HG03025 (cell line): ENCODE measurements around the gene SH3BP5L.

ENCODE experiments used
- ATAC-seq: cut with Tn5 transposase; IDR thresholded peaks from one replicate; pipeline ENCODE4 v1.9.1; 2021; ENCODE audit warnings: mild to moderate bottlenecking, moderate library complexity; ENCODE audit not compliant: unreplicated experiment, low FRiP score

SH3BP5L gene

GRCh38 chr1:248825909-248826760, at the start of gene SH3BP5L:
SH3BP5L (minus strand) TSS chr1:248825915; CDS start chr1:248824935, 980 bp downstream.
- peak; percentile 94 for ATAC-seq

DNA sequence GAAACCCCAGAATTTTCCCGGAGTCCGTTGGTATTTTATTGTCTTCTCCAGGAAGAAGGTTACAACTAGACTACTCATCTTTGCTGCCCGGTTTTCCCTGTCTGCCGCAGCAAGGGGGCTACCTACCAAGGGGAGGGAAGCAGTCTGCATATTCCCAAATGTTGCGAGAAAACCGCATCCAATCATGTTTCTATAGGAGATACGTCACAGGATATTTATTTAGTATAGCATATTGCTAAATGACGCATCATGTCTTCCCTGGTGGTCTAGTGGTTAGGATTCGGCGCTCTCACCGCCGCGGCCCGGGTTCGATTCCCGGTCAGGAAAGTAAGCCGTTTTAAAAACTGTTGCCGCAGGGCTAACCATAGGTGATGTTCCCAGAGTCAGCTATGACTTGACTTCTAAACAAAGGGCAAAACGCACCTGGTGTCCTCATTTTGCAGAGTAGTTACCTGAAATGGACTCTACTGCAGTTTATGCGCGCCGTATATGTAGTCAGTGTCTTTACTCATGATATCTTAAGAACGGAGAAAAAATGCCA, 48.3 kb upstream of the SH3BP5L start:
- ATAC-seq = peak; percentile 45

- ATAC-seq = peak; percentile 78
These were observed 47.8 kb upstream of the SH3BP5L start for GRCh38 chr1:248873409-248873992.

GRCh38 chr1:248872752-248873408, 47.2 kb upstream of the SH3BP5L start:
- ATAC-seq = peak; percentile 39

DNA sequence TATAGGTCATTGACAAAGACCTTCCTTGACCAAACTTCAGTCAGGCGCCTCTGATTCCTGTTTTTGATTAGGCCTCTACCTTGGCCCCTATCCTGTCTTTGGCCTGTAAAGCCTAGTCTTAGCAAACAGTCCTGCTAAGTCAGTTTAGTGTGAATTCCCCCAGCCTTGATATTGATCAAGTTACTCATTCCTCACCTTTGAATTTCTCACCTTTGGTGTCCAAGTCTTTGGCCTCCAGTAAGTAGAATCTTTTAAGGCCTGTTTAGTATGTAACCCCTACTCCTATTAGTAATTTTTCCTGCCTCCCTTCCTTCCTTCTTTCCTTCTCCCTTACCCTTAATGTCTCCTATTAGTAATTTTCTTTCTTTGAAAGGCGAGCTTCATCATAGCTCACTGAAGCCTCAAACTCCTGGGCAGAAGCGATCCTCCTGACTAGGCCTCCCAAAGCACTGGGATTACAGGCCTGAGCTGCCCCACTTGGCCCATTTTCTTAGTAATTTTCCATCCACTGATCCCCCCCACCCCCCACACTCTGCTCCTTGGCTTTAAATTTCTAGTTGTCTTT, 46.2 kb upstream of the SH3BP5L start:
- no peak for ATAC-seq

DNA sequence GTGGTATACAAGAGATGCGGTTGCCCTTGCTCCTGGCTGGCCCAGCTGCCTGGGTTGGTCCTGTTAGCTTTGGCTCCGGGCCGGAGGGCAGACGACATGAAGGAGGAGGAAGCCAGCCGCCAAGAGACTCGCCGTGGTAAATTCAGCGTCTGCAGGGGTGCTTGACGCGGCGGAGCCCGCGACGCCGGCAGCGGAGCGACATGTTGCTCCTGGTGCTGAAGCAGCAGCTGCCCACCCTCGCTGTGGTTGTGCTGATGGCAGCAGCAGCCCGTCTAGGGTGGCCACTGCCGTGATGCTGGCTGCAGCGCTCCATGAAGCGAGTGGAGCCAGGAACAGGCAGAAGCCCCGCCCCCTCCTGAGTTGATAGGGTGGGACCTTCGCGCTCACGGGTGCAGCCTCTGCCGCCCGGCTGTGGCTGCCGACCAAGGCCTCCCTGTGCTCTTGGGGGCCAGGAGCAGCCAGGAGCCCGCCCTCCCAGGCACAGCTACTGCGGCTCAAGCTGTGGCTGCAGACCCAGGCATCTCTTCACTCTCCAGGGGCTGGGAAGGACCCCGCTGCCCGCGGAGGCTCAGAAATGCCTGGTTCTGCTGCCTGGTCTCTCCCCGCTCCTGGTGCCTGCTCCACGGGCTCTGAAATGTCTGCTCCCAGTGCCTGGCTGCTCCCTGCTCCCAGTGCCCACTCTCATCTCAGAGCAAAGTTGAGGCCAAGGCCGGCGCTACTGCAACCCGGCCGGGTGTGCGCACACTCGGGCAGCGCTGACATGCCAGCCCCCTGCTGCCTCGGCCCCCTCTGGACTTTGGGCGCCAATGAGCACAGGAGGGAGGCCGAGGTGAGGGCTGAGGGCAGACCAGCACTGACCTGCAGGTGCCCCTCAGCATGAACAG, 37.5 kb upstream of the SH3BP5L start:
- peak; percentile 63 for ATAC-seq

- ATAC-seq = peak; percentile 5
These were observed 36.9 kb upstream of the SH3BP5L start for GRCh38 chr1:248862695-248862997.

DNA sequence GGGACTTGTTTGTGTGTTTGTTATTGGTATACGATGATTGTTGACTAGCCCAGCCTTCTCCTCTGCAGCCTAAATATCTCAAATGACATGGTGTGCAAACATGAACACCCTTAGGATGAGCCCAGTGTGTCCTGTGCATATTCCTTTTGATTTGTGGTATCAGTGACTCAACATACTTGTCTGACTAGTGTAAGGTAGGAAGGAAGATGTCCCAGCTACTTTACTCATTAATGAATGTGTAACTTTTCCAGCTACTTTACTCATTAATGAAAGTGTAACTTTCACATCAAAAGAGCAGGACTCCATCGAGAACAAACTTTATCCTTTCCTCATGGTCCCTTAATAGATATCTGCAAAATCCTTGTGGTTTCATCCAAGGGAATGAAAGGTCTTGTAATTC, 35.9 kb upstream of the SH3BP5L start:
- ATAC-seq = no peak

DNA sequence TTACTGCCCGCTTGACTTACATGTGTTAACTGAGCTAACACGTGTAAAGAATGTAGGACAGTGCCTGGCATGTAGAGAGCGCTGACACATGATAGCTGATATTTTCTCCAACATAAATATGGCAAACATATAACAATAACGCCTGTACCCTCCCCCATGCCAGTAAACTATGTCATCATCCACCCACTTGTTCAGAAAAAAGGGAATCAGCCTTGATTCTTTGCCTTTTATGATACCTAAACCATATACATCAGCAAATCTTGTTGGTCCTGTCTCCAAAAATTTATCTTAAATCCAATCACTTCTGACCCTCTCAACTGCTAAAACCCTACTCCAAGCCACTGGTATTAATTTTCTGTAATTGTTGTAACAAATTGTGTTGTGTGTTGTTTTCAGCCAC, 34.3 kb upstream of the SH3BP5L start:
- no peak for ATAC-seq

DNA sequence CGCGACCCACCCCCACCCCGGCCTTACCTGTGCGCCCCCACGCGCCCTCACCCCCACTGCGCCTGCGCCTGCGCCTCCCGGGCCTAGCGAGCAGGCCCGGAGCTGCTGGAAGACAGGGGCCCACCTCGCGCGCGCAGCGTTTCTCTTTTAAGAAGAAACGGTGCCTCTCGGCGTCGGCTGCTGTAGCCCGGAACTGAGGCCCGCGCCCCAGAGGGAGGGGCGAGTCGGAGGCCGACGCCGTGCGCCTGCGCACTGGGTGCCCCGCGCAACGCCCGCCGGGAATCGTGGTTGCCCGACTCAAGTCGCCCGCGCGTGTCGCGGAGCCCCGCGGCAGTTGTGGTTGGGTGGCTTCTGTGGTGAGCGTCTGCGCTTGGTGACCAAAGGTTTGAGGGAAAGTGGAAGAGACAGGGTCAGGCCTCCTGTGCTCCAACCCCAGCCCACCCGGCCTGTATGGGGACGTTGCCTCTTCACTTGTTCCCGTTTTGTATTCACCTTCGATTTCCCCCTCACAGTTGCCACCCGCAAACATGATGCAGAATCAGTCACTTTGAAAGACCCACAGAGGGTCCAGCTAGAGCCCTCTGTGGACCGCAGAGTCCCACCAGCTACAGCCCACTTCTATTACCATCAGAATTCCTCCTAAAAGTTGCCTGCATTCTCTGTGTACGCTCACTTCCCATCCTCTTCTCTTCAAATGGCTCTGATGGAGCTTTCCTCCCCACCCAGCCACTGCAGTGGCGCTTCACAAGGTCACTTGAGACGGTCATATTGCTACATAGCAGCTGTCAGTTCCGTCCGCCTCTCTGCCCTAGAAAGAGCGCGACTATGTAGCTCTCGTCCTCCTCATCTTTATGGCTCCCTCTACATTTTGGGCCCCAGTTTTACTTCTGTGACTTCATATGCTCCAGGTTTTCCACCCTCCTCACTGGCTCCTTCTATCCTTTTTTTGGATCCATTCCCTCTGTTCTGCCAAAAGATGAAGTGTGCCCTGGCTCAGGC, 33.5 kb upstream of the SH3BP5L start, which contains the start of gene ZNF692:
Gene ZNF692 (minus strand): TSS at position 195 of the 999 bp plus-strand sequence. CDS start 776 bp downstream, outside the sequence.
- ATAC-seq = peak; percentile 66

GRCh38 chr1:248858096-248858890, 32.6 kb upstream of the SH3BP5L start:
- peak; percentile 32 for ATAC-seq

- ATAC-seq = no peak
These were observed 32.0 kb upstream of the SH3BP5L start for GRCh38 chr1:248857749-248858095.

GRCh38 chr1:248857201-248857600, 31.5 kb upstream of the SH3BP5L start:
- no peak for ATAC-seq

- ATAC-seq = no peak
These were observed 30.5 kb upstream of the SH3BP5L start for GRCh38 chr1:248856176-248856575.

GRCh38 chr1:248855580-248855979, 29.9 kb upstream of the SH3BP5L start:
- ATAC-seq = no peak

DNA sequence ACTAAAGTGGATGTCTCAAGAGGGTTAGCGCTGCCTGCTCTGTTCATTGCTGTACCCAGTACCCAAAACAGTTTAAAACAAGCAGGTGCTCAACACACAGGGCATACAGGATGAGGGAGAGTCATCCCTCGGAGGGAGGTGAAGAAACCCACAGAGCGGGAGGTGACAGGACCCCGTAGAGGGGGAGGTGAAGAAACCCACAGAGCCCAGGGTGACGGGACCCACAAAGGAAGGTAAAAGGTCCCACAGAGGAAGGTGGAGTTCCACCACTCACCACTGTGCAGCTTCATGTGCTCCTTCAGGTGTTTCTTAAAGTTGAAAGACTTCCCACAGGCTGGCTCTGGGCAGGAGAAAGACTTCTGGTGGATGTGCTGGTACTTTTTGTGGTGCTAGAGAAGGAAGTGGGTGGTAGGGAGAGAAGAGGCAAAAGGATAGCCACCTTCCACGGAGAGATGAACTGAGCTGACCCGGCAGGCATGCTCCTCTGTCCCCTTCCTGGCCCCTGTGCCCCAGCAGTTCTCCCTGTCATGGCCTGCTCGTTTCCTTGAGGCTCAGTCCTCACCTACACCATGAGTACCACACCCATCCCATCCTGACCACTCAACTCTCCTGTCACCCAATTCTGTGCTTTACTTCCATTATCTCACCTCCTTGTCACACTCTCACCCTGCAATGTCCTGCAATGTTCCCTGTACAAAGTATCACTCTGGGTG, 28.1 kb upstream of the SH3BP5L start:
- no peak for ATAC-seq
